Measurements from ENCODE around the gene FZD1. TPM values are rescaled to one million over a fixed set of nuclear protein-coding genes. Genes with fewer than 3 reads are reported as not detected.

Gene FZD1
- 7.3 TPM for total RNA-seq

- DNase-seq (ENCODE audit: low read depth in 2 of 3, low spot score in 2 of 3), result peak in 2 of 3 donors; percentile 95 to 98
These were observed at the start of gene FZD1 for GRCh38 chr7:91264046-91264923. Gene FZD1, plus strand, starts transcription at chr7:91264433. Its CDS starts 448 bp downstream, at chr7:91264881.

DNA sequence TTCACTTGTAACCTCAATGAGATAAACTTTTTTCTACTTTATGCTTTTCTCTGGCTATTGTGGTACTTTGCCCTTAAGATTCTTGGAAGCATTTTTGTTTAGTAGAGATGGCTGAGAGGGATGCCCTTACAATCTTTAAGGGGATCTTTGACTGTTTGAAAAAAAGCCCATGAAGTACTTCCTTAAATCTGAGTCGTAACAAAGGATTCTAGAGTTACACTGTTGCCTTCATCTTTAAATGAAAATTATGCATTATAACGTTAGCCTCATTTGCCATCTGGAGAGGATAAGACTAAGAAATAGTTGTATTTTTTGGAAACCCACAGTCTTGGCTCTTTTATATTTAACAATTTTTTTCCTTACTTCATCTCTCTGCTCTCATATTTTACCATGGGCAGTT, 37.8 kb upstream of the FZD1 start:
- no peak for DNase-seq (ENCODE audit: low read depth in 2 of 3, low spot score in 2 of 3)

DNA sequence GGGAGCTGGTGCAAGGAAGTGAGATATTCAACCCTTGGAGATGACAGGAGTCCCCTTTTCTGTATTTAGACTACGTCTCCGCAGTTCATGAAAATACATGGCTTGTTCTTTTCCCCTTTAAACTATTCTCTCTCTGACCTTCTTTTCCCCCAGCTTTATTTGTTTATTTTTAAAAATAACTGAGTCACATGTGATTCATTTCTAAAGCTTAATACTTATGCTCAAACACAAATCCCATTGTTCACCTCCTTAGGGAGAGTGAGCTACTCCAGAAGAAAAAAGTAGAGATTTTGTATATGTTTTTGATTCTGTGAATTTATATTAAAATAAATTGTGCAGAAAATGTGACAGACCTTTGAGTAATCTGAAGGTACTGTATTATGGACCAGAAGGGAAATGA, 35.9 kb upstream of the FZD1 start:
- DNase-seq (ENCODE audit: low read depth in 2 of 3, low spot score in 2 of 3), result no peak

DNA sequence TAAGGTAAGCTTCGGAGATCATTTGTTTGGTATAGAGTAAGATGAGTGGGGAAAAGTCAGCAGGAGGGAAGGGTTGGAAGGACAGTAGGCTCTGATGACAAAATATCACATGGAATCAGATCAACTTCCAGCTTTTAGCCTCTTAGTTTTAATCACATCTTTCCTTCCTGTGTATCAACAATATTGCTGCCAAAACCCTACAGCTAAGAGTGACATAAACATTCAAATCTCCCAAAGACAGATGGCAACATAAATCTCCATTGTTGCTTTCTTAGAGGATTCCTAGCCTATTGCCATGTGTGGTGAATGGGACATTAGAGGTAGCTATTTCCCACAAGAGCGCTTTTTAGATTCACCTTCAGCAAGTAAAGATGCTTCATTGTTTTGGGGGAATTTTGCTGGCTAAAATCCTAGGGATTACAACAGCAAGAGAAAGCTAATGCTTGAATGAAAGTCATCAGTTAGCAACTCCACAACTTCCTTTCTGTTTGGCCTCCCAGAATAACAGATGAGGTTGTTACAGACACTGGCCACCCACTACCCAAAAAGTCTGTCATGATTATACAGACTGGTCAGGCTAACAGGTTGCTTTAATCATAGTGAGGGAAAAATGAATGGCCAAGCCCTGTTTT, 35.2 kb upstream of the FZD1 start:
- DNase-seq (ENCODE audit: low read depth in 2 of 3, low spot score in 2 of 3), result no peak

GRCh38 chr7:91230100-91230499, 34.1 kb upstream of the FZD1 start:
- no peak for DNase-seq (ENCODE audit: low read depth in 2 of 3, low spot score in 2 of 3)

DNA sequence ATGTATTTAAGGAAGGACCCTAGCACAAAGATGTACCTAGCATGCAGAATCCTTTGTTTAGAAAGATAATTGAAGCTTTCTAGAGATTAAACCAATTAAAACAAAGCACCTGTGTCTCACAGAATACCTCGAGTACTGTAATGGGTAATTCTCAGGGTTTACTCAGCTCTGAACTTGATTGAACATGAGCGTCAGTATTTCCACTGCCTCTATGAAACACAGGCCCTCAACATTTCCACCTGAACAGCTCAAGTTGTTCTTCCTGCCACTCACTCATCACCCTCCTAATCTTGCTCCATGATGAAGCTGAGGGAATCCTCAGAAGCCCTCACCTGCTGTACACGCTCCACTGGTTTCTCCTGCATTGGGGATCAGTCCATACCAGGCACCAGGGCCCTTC, 33.7 kb upstream of the FZD1 start:
- DNase-seq (ENCODE audit: low read depth in 2 of 3, low spot score in 2 of 3), result no peak

- no peak for DNase-seq (ENCODE audit: low read depth in 2 of 3, low spot score in 2 of 3)
These were observed 31.0 kb upstream of the FZD1 start for GRCh38 chr7:91233212-91233611.

- DNase-seq (ENCODE audit: low read depth in 2 of 3, low spot score in 2 of 3), result no peak
These were observed 28.9 kb upstream of the FZD1 start for GRCh38 chr7:91235211-91235832.

GRCh38 chr7:91239171-91239604, 25.0 kb upstream of the FZD1 start:
- DNase-seq (ENCODE audit: low read depth in 2 of 3, low spot score in 2 of 3), result no peak

DNA sequence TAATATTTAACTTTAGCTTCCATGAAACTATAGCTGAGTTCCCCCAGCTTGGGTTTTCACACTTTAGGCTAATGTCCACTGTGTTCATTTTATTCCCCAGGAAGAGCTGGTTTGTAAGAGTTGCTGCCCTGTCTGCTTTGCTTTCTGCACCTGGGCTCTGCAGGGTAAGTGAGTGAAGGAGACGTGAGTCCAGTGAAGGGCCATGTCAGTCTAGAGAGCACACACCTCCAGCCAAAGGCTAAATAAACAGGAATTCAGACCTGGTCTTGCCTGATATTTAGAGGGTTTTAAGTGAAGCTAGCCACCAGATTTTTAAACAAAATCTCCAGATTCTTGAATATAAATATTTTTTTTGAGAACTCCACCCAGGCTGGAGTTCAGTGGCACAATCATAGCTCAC, 24.5 kb upstream of the FZD1 start:
- no peak for DNase-seq (ENCODE audit: low read depth in 2 of 3, low spot score in 2 of 3)

DNA sequence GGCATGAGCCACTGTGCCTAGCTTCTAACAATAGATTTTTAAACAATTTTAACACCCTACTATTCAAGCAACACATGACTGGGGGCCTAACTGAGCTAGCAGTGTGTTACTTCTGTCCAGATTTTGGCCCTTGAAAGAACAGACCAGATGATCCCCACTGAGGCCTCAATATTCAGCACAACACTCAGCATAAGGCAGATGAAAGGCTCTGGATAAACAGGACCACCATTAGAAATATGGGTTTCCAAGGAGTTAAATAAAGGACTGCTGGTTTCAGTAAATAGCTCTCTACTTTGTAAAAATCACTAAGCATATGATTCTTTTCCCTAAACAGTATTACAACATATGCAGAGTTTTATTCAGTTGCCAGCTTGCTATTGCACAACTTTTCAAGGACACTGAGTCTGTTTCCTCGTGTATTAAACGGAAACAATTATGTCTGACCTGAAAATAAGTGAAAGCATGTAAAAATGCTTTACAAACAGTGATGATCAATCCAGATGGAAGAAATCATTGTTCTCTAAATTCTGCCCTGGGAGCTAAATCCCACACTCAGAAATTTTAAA, 23.8 kb upstream of the FZD1 start:
- no peak for DNase-seq (ENCODE audit: low read depth in 2 of 3, low spot score in 2 of 3)

- DNase-seq (ENCODE audit: low read depth in 2 of 3, low spot score in 2 of 3), result no peak
These were observed 22.0 kb upstream of the FZD1 start for GRCh38 chr7:91242097-91242844.

DNA sequence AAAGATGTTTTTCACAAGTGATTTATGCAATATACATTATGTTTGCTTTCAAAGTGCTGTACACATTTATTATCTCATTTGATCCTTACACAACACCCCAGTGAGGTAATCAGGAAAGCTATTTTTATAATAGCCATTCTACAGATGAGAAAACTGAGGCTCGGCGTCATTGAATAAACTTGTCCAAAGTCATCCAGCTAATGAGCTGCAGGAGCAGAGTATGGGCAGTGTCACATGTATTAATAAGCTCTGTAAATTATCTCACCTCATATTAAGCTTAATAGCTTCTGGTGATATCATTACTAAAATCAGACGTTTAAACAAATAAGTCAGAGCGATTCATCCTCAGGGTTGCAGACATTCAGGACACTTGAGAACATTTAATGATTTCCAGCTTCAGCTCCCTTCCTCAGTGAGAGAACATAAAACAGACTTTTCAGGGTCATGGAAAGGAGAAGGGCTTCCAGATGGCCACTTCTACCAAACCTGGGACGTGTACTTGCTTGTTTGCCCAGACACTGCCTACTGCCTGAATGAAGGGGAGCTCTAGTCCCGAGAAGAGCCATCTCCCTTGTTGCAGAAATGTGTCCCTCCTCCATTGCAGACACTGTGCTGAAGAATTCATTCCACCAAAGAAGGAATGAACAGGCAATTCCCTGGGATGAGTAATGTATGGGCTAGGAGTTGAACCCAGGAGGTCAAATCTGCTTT, 20.5 kb upstream of the FZD1 start:
- no peak for DNase-seq (ENCODE audit: low read depth in 2 of 3, low spot score in 2 of 3)

DNA sequence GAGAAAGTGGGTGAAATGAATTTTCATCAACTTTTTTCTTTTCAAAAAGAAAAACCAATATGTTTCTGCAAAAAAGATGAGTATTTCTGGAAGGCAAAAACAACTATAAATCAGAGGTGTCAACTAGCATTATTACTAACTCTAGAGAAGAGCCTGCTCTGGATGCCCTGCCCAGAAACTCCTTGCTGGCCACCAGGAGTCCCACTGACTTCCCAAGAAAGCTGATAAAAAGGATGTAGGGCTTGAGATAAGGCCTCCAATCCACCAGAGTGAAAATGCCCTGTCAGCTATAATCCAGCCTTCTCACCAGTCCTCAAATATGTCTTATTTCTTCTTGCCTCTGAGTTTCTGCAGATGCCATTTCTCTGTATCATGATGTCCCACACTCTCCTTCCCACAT, 16.7 kb upstream of the FZD1 start:
- DNase-seq (ENCODE audit: low read depth in 2 of 3, low spot score in 2 of 3), result no peak

- no peak for DNase-seq (ENCODE audit: low read depth in 2 of 3, low spot score in 2 of 3)
These were observed 15.2 kb upstream of the FZD1 start for GRCh38 chr7:91248996-91249395.

DNA sequence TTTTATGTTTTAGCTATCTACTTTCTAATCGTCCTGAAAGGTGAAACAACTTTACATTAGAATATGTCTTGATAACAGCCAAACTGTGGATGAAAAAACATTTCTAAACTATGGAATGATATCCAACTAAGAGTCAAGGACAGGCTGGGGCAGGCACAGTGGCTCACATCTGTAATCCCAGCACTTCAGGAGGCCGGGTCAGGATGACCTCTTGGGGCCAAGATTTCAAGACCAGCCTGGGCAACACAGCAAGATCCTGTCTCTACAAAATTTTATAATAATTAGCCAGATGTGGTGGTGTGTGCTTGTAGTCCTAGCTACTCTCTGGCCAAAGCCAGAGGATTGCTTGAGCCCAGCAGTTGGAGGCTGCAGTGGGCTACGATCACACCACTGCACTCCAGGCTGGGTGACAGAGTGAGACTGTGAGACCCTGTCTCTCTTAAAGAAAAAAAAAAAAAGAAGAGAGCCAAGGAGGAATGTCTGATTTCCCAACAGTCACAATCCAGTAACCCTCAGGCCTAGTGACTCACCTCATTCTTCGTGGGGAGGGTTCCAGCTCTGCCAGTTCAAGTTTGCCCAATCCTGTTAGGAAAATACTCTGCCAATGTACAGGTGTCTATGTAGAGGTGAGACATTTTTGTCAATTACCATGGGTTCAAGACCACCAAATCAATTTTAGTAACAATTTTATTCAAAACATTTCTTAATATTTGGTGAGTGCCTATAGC, 14.6 kb upstream of the FZD1 start:
- DNase-seq (ENCODE audit: low read depth in 2 of 3, low spot score in 2 of 3), result no peak

GRCh38 chr7:91250706-91251105, 13.5 kb upstream of the FZD1 start:
- no peak for DNase-seq (ENCODE audit: low read depth in 2 of 3, low spot score in 2 of 3)

DNA sequence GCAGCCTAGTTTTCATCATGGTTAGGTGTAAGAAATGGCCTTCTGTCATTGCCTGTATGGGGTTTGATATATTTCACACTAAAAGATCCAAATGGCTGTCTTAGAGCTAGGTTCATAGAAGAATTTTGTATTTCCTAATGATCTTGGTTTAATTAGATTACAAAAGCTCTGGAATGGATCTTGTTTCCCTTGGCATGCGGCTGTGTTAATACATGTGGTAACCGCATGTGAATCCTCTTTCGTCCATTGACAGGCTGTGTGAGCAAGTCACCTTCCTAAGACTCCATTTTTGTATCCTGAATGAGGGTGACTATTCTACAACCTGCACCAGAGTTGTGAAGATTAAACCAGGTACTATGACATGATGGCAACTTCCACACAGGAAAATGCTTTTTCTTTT, 12.4 kb upstream of the FZD1 start:
- DNase-seq (ENCODE audit: low read depth in 2 of 3, low spot score in 2 of 3), result no peak

DNA sequence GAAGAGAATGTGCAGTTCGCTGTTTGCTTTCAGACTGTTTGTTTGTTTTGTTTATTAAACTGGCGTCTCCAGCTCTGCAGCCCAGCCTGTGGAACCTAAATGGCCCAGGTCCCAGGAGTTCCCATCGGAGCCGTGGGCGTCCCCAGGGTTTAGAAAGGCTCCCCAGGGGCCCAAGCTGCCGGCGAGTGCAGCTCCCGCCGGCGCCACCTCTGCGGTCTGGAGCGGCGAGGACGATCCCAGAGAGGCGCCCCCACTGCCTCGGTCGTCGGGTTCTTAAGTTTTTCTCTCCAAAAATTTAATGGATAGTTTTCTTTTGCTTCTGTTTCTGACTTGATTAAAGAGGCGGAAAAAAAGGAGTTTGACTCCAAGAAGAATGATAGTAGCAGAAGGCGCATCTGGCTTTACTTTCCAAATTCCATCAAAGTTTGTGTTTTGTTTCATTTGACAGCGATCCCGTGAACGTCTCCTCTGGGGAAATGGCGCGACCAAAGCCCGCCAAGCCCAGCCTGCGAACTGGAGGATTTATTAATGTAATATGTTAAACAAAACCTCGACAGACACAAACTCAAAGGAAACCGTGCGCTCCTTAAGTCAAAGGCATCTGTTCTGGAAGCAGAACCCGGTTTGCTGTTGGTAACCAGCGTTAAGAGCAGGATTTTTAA, 718 bp upstream of the FZD1 start:
- DNase-seq (ENCODE audit: low read depth in 2 of 3, low spot score in 2 of 3), result peak in 1 of 3 donors; percentile 20
